DOHH2 (cell line): Measurements from ENCODE around the gene PWP1.

Experiments
- EZH2phosphoT487 ChIP-seq: fragments of 200-600 bp; sonication (generic); IDR thresholded peaks from 2 replicates; pipeline ENCODE4 v1.6.1; 2017; ENCODE audit warnings: borderline replicate concordance, mild to moderate bottlenecking, antibody characterized with exemption, low read length, moderate library complexity, mixed read lengths
- TF ChIP-seq, protein P1 (sequence below): fragments of 200-600 bp; sonication (generic); IDR thresholded peaks from one replicate; pipeline ENCODE4 v1.5.1; 2014; ENCODE audit warnings: antibody characterized with exemption, mild to moderate bottlenecking, low read depth, low read length; ENCODE audit not compliant: poor library complexity, severe bottlenecking

DNA sequence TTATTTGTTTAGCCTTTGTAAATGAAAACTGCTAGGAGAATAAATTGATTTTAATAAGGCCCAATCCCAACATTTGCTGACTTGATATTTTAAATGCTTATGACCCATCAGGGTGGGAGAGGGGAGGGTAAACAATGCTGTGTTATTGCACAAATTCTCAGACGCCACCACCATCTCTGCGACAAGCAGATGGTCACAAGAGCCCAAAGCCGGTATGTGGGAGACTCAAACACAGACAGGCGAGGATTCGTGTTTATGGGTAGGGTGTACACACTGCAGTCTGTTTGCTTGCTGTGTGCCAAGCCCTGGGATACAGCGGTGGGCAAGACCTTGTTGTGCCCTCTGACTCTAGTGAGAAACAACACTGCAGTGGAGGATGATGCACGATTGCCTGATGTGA is 39.2 kb upstream of the PWP1 start:
- TF ChIP-seq, protein P1, sequence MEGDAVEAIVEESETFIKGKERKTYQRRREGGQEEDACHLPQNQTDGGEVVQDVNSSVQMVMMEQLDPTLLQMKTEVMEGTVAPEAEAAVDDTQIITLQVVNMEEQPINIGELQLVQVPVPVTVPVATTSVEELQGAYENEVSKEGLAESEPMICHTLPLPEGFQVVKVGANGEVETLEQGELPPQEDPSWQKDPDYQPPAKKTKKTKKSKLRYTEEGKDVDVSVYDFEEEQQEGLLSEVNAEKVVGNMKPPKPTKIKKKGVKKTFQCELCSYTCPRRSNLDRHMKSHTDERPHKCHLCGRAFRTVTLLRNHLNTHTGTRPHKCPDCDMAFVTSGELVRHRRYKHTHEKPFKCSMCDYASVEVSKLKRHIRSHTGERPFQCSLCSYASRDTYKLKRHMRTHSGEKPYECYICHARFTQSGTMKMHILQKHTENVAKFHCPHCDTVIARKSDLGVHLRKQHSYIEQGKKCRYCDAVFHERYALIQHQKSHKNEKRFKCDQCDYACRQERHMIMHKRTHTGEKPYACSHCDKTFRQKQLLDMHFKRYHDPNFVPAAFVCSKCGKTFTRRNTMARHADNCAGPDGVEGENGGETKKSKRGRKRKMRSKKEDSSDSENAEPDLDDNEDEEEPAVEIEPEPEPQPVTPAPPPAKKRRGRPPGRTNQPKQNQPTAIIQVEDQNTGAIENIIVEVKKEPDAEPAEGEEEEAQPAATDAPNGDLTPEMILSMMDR: no peak
- no peak for TF ChIP-seq EZH2phosphoT487
